Prostate gland (tissue), 2 donors: ENCODE measurements around the gene PPP1R2B.

Experiments
- CTCF ChIP-seq, 4 experiments: fragments of 200-600 bp in 2 of 4; fragments of 450-650 bp in 2 of 4; sonication (generic) in 2 of 4; IDR thresholded peaks; 1 replicate in 3 of 4; 2 replicates in 1 of 4; pipeline ENCODE4 v1.5.1; 2016 to 2019; ENCODE audit warnings: antibody characterized with exemption in 4 of 4, mild to moderate bottlenecking in 2 of 4, moderate library complexity in 2 of 4
- POLR2AphosphoS5 ChIP-seq: sonication (generic); formaldehyde crosslinking; IDR thresholded peaks from one replicate; pipeline ENCODE4 v1.6.1; 2017; ENCODE audit warnings: antibody characterized with exemption

GRCh38 chr5:156850206-156850751 is at the start of gene PPP1R2B:
- TF ChIP-seq CTCF (IDR thresholded peaks at IDR 0.05) (no peak), POLR2AphosphoS5 (no peak)
